Aorta (tissue), 5 donors: ENCODE results near the gene CPSF4. TPM values are rescaled to one million over a fixed set of nuclear protein-coding genes. Genes with fewer than 3 reads are reported as not detected.
A peak's percentile ranks its signal among the peaks of the same experiment; 100 is the strongest.

Experiments
- ATAC-seq: fragments of 200-7000 bp; cut with Tn5 transposase; one replicate; pipeline ENCODE4 v1.9.1; 2022; ENCODE audit warnings: moderate library complexity; ENCODE audit not compliant: low FRiP score
- DNase-seq, 2 donors: peaks; one replicate each; pipeline ENCODE4 v3.0.0-alpha.2; 2020
- H3K27ac ChIP-seq, 2 donors: one replicate each; pipeline ENCODE4 v1.5.1; 2013; ENCODE audit warnings: low read length in 2 of 2, mild to moderate bottlenecking in 2 of 2, moderate library complexity in 2 of 2, control low read depth in 1 of 2, inconsistent platforms in 1 of 2, low read depth in 1 of 2
- H3K27me3 ChIP-seq, 2 donors: one replicate each; pipeline ENCODE4 v1.6.1; 2013; ENCODE audit warnings: control low read depth in 1 of 2, low read length in 1 of 2, mild to moderate bottlenecking in 1 of 2, moderate library complexity in 1 of 2; ENCODE audit not compliant: insufficient read depth in 2 of 2, control insufficient read depth in 1 of 2
- H3K36me3 ChIP-seq, 2 donors: one replicate each; pipeline ENCODE4 v1.6.1; 2013; ENCODE audit warnings: control low read depth in 1 of 2, low read length in 1 of 2, mild to moderate bottlenecking in 1 of 2; ENCODE audit not compliant: insufficient read depth in 2 of 2, control insufficient read depth in 1 of 2
- H3K4me1 ChIP-seq, 2 donors: one replicate each; pipeline ENCODE4 v1.6.1; 2013; ENCODE audit warnings: low read length in 2 of 2, control low read depth in 1 of 2, mild to moderate bottlenecking in 1 of 2, moderate library complexity in 1 of 2; ENCODE audit not compliant: insufficient read depth in 2 of 2, control insufficient read depth in 1 of 2
- H3K4me3 ChIP-seq, 2 donors: one replicate each; pipeline ENCODE4 v1.5.1; 2013; ENCODE audit warnings: low read length in 2 of 2, control low read depth in 1 of 2, mild to moderate bottlenecking in 1 of 2
- H3K9me3 ChIP-seq: one replicate; pipeline ENCODE4 v1.6.1; 2013; ENCODE audit warnings: mild to moderate bottlenecking, low read length; ENCODE audit not compliant: control insufficient read depth
- WGBS, 2 donors: extraction: QIAGEN DNeasy Blood & Tissue Kit; methylation state at CpG; one replicate each; pipeline ENCODE4 v1.1.7; 2013; 5-methylcytosine and 5-hydroxymethylcytosine counted together
- intact Hi-C, 2 donors: fragments of 100-400 bp; cut with DNase I; formaldehyde crosslinking; loops; one replicate each; pipeline versions ENCODE4 v1.14.2 to v1.15.0; 2022
- polyA plus RNA-seq, 2 donors: library from polyadenylated mRNA; stranded (reverse); fragments of 200-250 nt; gene quantifications; one replicate each; pipeline ENCODE4 v1.2.3, GENCODE V29; 2013
- total RNA-seq, 2 donors: library from RNA; stranded (reverse); fragmentation: NEBNext Ultra II Directional; extraction: Animal tissue kit (Norgen Biotek cat#: 25700); gene quantifications; one replicate each; pipeline ENCODE4 v1.2.1, GENCODE V29; 2021
- donor health status: healthy with polysubstance abuse.
- donor health status: Bipolar disorder and iron deficiency.
- donor health status: DM: no; HTN: no; CAD: no.
- donor health status: DM: no; HTN: no; CAD: no.
- donor health status: DM: yes; HTN: yes; CAD: no.

The CPSF4 gene
- total and polyA plus RNA-seq, 4 donors, result 24.2 to 48.9 (median 32.0) TPM

DNA sequence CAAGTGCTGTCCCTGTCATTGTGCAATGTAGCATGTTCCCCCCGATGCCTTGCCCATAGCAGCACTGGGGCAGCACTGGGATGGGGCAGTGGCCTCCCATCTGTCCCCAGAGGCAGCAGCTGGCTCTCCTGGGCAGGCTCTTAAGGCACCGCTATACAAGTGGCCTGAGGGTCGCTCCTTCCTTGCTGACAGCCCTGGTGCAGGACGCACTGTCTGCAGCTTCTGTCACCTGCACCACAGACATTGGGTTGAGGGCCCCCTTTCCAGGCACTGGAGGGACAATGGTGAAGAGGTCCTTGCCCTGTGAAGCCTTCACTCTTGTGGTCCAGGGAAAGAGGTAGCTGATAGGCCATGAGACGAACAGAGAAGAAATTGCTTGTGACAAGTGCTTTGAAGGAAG lies 10.6 kb downstream of the CPSF4 start:
- Histone ChIP-seq H3K4me1 (no peaks in the 10 kb centered on the region), H3K27me3 (no peaks in the 10 kb centered on the region), H3K4me3 (no peak overlapping the region), H3K27ac (no peak overlapping the region), H3K9me3 (no peaks in the 10 kb centered on the region), H3K36me3 (peaks cover 4 to 8% of the 10 kb centered on the region in 2 donors)
- no peak for ATAC-seq
- WGBS, 2 donors, result 93 to 94% methylated on average over 5 of the region's 5 CpGs
- peak in 1 of 2 donors; percentile 64 for DNase-seq
- intact Hi-C loops, result no loop called here

DNA sequence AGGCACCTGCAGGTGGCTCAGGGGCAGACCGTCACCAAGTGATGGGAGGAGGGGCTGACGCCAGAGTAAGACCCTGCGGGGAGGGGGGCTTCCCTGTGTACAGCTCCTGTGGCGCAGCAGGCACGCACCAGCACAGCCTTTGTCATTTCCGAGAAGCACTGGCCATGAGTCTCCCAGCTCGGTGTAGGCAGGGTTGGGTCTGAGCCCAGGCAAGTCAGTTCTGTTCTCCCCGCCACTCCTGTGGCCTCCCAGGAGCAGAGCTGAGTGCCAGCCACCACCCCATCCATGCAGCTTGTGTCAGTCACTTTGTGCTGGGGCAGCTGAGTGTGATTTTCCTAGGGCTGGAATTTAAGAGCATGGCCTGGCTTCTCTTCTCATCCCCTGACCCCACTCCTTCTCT lies 13.2 kb downstream of the CPSF4 start:
- Histone ChIP-seq H3K9me3 (no peaks in the 10 kb centered on the region), H3K27ac (no peak overlapping the region), H3K4me3 (no peak overlapping the region), H3K27me3 (no peaks in the 10 kb centered on the region), H3K4me1 (no peaks in the 10 kb centered on the region), H3K36me3 (peaks cover 0 to 6% of the 10 kb centered on the region in 2 donors)
- ATAC-seq, result no peak
- 78 to 84% methylated on average over 8 of the region's 8 CpGs for WGBS, 2 donors
- DNase-seq, result no peak
- intact Hi-C loops, result no loop called here

DNA sequence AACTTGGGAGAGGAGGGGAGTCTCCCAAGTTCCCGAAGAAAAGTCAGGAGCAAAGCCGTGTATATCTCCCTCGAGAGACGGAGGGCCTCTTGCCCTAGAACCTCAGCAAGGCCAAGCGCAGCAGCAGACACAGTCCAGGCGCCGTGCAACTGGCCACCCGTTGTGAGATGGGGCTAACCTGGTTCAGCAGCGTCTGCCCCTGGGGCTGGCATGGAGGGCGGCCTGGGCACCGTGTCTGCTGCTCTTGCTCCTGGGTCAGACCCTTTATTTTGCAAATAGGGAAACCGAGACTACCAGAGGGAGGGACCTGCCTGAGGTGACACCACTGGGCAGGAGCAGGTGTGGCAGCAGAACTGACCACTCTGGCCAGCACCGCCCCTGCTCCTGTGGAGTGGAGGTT lies 13.8 kb downstream of the CPSF4 start:
- intact Hi-C loops, result no loop called here
- no peaks in the 10 kb centered on the region for H3K9me3 ChIP-seq
- no peaks in the 10 kb centered on the region for H3K27me3 ChIP-seq
- WGBS, 2 donors, result 83 to 87% methylated on average over 13 of the region's 13 CpGs
- ATAC-seq, result no peak
- H3K27ac ChIP-seq, result no peak overlapping the region
- no peak for DNase-seq
- no peak overlapping the region for H3K4me3 ChIP-seq
- no peaks in the 10 kb centered on the region for H3K4me1 ChIP-seq
- H3K36me3 ChIP-seq, result peaks cover 0 to 6% of the 10 kb centered on the region in 2 donors

DNA sequence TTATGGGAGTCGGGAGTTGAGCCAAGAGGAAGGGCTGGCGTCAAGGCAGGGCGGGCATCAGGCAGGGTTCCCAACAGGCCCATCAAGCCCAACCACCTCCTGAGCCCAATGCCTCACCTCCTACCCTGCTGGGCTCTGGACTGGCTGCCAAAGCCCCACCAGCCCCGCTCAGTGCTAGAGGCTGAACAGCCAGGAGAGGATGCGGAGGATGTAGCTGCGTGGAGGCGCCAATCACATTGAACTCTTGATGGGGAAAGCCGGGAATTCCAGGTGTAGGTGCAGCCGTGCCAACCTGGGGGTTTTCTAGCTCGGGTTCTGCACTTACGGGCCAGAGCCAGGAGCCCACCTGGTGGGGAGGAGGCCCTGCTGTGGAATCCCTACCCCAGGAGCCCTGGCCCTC lies 14.4 kb downstream of the CPSF4 start:
- Histone ChIP-seq H3K36me3 (peaks cover 0 to 6% of the 10 kb centered on the region in 2 donors), H3K27me3 (no peaks in the 10 kb centered on the region), H3K4me1 (no peaks in the 10 kb centered on the region), H3K27ac (no peak overlapping the region), H3K9me3 (no peaks in the 10 kb centered on the region), H3K4me3 (no peak overlapping the region)
- 70 to 76% methylated on average over 11 of the region's 11 CpGs for WGBS, 2 donors
- no peak for ATAC-seq
- DNase-seq, result no peak
- intact Hi-C loops, result no loop called here

DNA sequence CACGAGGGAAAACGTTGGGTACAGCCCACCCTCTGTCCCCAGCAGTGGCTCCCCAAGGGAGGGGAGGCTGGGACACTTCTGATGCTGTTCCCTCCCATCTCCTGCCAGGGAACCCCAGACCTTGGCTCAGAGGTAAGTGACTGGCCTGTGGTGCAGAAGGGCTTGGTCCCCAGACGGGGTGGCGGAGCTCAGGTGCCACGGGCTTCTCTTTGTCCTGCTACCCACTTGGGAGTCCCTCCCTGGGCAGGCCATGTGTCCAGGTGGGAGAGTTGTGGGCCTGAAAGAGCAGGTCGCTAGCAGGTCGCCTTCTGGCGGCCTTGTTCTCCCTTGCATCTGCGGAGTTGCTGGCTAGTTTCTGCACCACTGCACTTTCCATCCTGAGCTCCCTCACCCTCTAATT lies 17.1 kb downstream of the CPSF4 start:
- Histone ChIP-seq H3K9me3 (no peaks in the 10 kb centered on the region), H3K36me3 (peaks cover 0 to 9% of the 10 kb centered on the region in 2 donors), H3K4me1 (no peaks in the 10 kb centered on the region), H3K4me3 (no peak overlapping the region), H3K27me3 (no peaks in the 10 kb centered on the region), H3K27ac (no peak overlapping the region)
- intact Hi-C loops, result no loop called here
- 77 to 79% methylated on average over 9 of the region's 9 CpGs for WGBS, 2 donors
- ATAC-seq (no peak), DNase-seq (no peak)

DNA sequence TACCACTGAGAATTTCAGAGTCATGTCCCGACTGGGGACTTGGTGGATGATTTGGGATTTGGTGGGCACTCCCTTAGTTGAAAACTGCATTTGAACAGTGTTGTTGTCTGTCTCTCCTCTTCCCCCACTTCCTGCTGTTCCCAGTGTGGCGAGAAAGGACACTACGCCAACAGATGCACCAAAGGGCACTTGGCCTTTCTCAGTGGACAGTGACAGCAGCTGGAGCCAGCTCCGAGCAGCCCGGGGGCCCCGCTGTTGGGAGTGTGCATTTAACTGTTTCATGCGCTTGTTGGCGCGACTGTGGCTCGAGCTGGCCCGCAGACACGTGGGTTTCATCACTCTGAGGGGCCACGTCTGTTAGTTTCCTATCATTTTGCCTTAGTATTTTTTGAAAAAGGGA lies 17.5 kb downstream of the CPSF4 start:
- Histone ChIP-seq H3K36me3 (peaks cover 0 to 9% of the 10 kb centered on the region in 2 donors), H3K27ac (no peak overlapping the region), H3K27me3 (no peaks in the 10 kb centered on the region), H3K9me3 (no peaks in the 10 kb centered on the region), H3K4me3 (no peak overlapping the region), H3K4me1 (no peaks in the 10 kb centered on the region)
- DNase-seq (no peak), ATAC-seq (no peak)
- intact Hi-C loops, result no loop called here
- 66 to 72% methylated on average over 13 of the region's 13 CpGs for WGBS, 2 donors

DNA sequence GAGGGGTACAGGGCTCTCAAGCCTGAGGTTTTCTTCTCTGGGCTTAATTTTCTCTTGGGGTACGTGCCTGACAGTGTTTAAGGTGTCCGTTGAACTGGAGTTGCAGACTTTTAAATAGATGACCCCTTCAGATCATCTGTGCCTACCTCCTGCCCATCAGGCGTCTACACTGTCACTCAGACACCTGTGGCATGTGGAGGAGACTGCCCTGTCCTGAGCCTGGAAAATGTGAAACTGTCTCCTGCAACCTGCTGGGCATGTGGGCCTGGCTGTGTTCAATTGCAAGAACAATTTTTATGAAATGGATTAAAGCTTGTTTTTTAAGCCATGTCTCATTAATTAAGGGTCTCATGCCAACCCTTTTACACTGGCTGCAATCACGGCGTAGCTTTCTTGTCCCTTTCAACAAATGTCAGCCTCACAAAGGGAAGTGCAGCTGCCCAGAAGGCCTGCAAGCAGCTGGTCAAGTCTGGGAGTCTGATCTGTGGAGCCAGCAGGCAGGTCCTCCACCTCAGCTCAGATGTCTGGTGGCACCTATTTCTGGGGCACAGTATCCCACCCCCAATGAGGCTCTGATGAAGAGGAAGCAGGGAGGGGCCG lies 18.4 kb downstream of the CPSF4 start:
- no peak overlapping the region for H3K4me3 ChIP-seq
- peaks cover 0 to 9% of the 10 kb centered on the region in 2 donors for H3K36me3 ChIP-seq
- WGBS, 2 donors, result 70 to 72% methylated on average over 6 of the region's 6 CpGs
- no peak overlapping the region for H3K27ac ChIP-seq
- H3K27me3 ChIP-seq, result no peaks in the 10 kb centered on the region
- H3K4me1 ChIP-seq, result no peaks in the 10 kb centered on the region
- intact Hi-C loops, result no loop called here
- no peaks in the 10 kb centered on the region for H3K9me3 ChIP-seq
- DNase-seq (no peak), ATAC-seq (no peak)

DNA sequence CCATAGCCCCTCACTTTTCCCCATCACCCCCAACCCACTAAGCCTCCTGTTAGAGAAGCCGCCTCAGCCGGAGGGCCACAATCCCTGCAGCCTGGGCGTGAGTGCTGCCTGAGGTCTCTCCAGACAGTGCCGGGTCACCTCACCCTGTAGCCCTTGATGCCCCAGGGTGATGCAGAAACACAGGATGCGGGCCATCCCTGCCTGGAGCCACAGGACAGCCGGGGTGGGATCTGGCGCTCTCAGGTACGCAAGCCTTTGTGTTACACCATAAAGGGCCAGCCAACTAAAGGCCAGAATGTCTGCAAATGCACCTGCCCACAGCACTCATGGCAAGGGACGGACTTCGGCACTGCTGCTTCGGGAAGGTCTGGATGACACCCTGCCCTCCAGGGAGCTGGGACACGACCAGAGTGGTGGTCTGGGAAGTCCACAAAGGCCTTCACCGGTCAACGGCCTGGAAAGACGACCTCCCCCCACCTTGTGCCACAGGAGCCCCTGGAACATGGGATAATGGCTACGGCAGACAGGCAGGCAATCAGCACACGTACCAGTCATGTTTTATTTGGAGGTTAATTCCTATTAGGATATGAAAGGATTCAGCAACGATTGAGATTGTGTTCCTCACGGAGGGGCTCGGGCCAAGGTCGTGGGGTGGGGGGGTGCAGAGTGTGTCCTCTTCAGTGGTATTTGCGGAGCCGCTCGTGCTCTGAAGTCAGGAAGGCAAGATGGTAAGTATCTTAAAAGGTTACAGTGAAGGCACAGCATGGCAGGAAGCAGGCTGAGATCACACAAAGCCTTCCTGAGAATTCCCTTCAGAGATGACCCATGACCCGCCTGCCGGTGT lies 19.1 kb downstream of the CPSF4 start:
- Histone ChIP-seq H3K36me3 (peaks cover 0 to 9% of the 10 kb centered on the region in 2 donors), H3K4me3 (no peak overlapping the region), H3K9me3 (no peaks in the 10 kb centered on the region), H3K27me3 (no peaks in the 10 kb centered on the region), H3K4me1 (no peaks in the 10 kb centered on the region), H3K27ac (no peak overlapping the region)
- 78 to 79% methylated on average over 26 of the region's 26 CpGs for WGBS, 2 donors
- ATAC-seq (no peak), DNase-seq (no peak)
- intact Hi-C loops, result no loop called here

DNA sequence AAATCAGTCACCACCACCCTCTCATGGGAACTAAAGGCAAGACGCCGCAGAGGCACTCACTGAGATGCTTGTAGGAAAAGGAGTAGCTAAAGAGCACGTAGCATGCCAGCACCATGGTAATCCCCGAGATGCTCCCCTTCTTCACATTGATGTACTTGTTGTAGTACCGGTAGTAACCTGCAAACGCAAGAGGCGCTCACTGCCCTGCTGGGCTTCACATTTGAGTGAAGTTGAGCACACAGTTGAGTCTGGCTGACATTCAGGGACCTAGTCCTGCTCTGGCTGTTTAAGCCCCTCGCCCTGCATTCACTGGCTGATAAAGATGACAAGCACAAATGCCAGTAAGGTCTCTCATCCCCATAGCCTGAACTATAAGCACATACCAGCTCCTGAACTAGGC lies 20.3 kb downstream of the CPSF4 start:
- 90 to 91% methylated on average over 8 of the region's 8 CpGs for WGBS, 2 donors
- DNase-seq, result no peak
- no peak overlapping the region for H3K4me3 ChIP-seq
- H3K4me1 ChIP-seq, result no peaks in the 10 kb centered on the region
- intact Hi-C loops, result no loop called here
- H3K27ac ChIP-seq, result no peak overlapping the region
- no peak for ATAC-seq
- no peaks in the 10 kb centered on the region for H3K27me3 ChIP-seq
- no peaks in the 10 kb centered on the region for H3K9me3 ChIP-seq
- H3K36me3 ChIP-seq, result peaks cover 0 to 7% of the 10 kb centered on the region in 2 donors
